Adipose tissue (tissue), 3 donors: ENCODE data around the gene HTR6. TPM values are rescaled to one million over a fixed set of nuclear protein-coding genes. Genes with fewer than 3 reads are reported as not detected.

Source experiments
- H3K27ac ChIP-seq: one replicate; pipeline ENCODE4 v1.5.1; 2013; ENCODE audit warnings: low read depth, low read length
- WGBS, 3 donors: extraction: QIAGEN DNeasy Blood & Tissue Kit; methylation state at CpG; one replicate each; pipeline ENCODE4 v1.1.7; 2013; 5-methylcytosine and 5-hydroxymethylcytosine counted together
- polyA plus RNA-seq, 3 donors: library from polyadenylated mRNA; stranded (reverse); fragments of 200-250 nt; gene quantifications; one replicate each; pipeline ENCODE4 v1.2.3, GENCODE V29; 2013
- donor health status: healthy with polysubstance abuse.
- donor health status: Bipolar disorder and iron deficiency.
- donor health status: healthy.

The HTR6 gene
- polyA plus RNA-seq, 3 donors: not detected

GRCh38 chr1:19650416-19651140 lies 14.1 kb upstream of the HTR6 start:
- 27 to 29% (median 29%) methylated on average over 12 of the region's 12 CpGs for WGBS, 3 donors
- H3K27ac ChIP-seq: peak overlapping the region; percentile 6

- H3K27ac ChIP-seq: peak overlapping the region; percentile 6
- WGBS, 3 donors: 14 to 23% (median 18%) methylated on average over 11 of the region's 11 CpGs
Measured at GRCh38 chr1:19651141-19651737, 13.4 kb upstream of the HTR6 start.

- no peak overlapping the region for H3K27ac ChIP-seq
- WGBS, 3 donors: 81 to 89% (median 81%) methylated on average over 5 of the region's 5 CpGs
Measured at GRCh38 chr1:19654386-19654785, 10.3 kb upstream of the HTR6 start.

GRCh38 chr1:19654886-19655717 lies 9.6 kb upstream of the HTR6 start:
- no peak overlapping the region for H3K27ac ChIP-seq
- WGBS, 3 donors: 70 to 79% (median 78%) methylated on average over 15 of the region's 15 CpGs

- H3K27ac ChIP-seq: no peak overlapping the region
- WGBS, 3 donors: 83 to 89% (median 85%) methylated on average over 8 of the region's 8 CpGs
Measured at GRCh38 chr1:19655718-19656080, 9.0 kb upstream of the HTR6 start.

- H3K27ac ChIP-seq: no peak overlapping the region
- WGBS, 3 donors: 85 to 90% (median 89%) methylated on average over 6 to 9 of the region's 9 CpGs
Measured at GRCh38 chr1:19656134-19656779, 8.4 kb upstream of the HTR6 start.

- WGBS, 3 donors: 81 to 87% (median 84%) methylated on average over 13 to 15 of the region's 15 CpGs
- H3K27ac ChIP-seq: no peak overlapping the region
Measured at GRCh38 chr1:19656780-19657466, 7.8 kb upstream of the HTR6 start.

GRCh38 chr1:19657511-19657910 lies 7.2 kb upstream of the HTR6 start:
- no peak overlapping the region for H3K27ac ChIP-seq
- 87 to 90% (median 87%) methylated on average over 10 of the region's 10 CpGs for WGBS, 3 donors

- 86 to 89% (median 89%) methylated on average over 13 of the region's 13 CpGs for WGBS, 3 donors
- no peak overlapping the region for H3K27ac ChIP-seq
Measured at GRCh38 chr1:19658186-19658585, 6.5 kb upstream of the HTR6 start.

- H3K27ac ChIP-seq: no peak overlapping the region
- WGBS, 3 donors: 12 to 14% (median 13%) methylated on average over 9 of the region's 9 CpGs
Measured at GRCh38 chr1:19661721-19662228, 2.9 kb upstream of the HTR6 start.

- 68 to 72% (median 69%) methylated on average over 3 of the region's 3 CpGs for WGBS, 3 donors
- no peak overlapping the region for H3K27ac ChIP-seq
Measured at GRCh38 chr1:19662313-19662712, 2.4 kb upstream of the HTR6 start.

- H3K27ac ChIP-seq: no peak overlapping the region
- 1 to 3% (median 1%) methylated on average over 15 to 23 of the region's 23 CpGs for WGBS, 3 donors
Measured at GRCh38 chr1:19665186-19665495, 466 bp downstream of the HTR6 start.

GRCh38 chr1:19665496-19666465 lies 1.1 kb downstream of the HTR6 start:
- WGBS, 3 donors: 14 to 19% (median 14%) methylated on average over 70 to 84 of the region's 84 CpGs

GRCh38 chr1:19668888-19669287 lies 4.2 kb downstream of the HTR6 start:
- H3K27ac ChIP-seq: no peak overlapping the region
- WGBS, 3 donors: 73 to 79% (median 73%) methylated on average over 8 of the region's 8 CpGs

More at GRCh38 chr1:19665496-19666465, 1.1 kb downstream of the HTR6 start:
- H3K27ac ChIP-seq: no peak overlapping the region

- 39 to 65% (median 63%) methylated on average over 4 of the region's 4 CpGs for WGBS, 3 donors
Measured at GRCh38 chr1:19670787-19671186, 6.1 kb downstream of the HTR6 start.

GRCh38 chr1:19672237-19672636 lies 7.6 kb downstream of the HTR6 start:
- no peak overlapping the region for H3K27ac ChIP-seq
- 39 to 46% (median 40%) methylated on average over 6 of the region's 6 CpGs for WGBS, 3 donors

More at GRCh38 chr1:19670787-19671186, 6.1 kb downstream of the HTR6 start:
- no peak overlapping the region for H3K27ac ChIP-seq

- 65 to 79% (median 66%) methylated on average over 5 of the region's 5 CpGs for WGBS, 3 donors
- no peak overlapping the region for H3K27ac ChIP-seq
Measured at GRCh38 chr1:19675797-19676196, 11.1 kb downstream of the HTR6 start.
